GM13977 (cell line): ENCODE measurements around the gene PASK.
A peak's percentile ranks its signal among the peaks of the same experiment; 100 is the strongest.

Source experiments
- DNase-seq: peaks from one replicate; pipeline ENCODE4 v3.0.0; 2012; ENCODE audit warnings: low spot score
- in situ Hi-C: fragments of 300-500 bp; cut with MboI; formaldehyde crosslinking; loops from one replicate; pipeline ENCODE4 v1.12.0; 2022; ENCODE audit warnings: low sequenced_read_pairs, low pct_unique_long_range_greater_than_20kb, mixed read lengths, inconsistent platforms; ENCODE audit not compliant: unreplicated experiment
- TF ChIP-seq, protein P1 (sequence below): IDR thresholded peaks from 2 replicates; pipeline ENCODE4 v1.5.1; 2012; ENCODE audit warnings: mild to moderate bottlenecking, control low read depth; ENCODE audit not compliant: insufficient read depth; ENCODE audit errors: extremely low read depth, missing control alignments

The PASK gene

DNA sequence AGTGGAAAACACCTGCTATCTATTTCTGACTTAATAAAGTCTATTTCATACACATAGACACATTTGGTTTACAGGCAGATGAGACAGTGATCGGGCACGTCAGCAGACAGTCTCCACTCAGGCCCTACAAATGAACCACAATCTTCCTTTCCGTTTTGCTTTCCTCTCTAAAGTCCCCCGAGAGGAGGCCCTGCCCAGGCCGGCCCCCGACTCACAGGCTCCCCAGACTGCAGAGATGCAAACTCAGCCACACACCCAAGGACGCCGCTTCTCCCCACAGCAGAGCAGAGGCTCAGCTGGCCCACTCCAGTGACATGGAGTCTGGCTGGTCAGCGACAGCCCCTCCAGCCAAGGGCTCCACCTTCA is 37.8 kb downstream of the PASK start:
- TF ChIP-seq, protein P1, sequence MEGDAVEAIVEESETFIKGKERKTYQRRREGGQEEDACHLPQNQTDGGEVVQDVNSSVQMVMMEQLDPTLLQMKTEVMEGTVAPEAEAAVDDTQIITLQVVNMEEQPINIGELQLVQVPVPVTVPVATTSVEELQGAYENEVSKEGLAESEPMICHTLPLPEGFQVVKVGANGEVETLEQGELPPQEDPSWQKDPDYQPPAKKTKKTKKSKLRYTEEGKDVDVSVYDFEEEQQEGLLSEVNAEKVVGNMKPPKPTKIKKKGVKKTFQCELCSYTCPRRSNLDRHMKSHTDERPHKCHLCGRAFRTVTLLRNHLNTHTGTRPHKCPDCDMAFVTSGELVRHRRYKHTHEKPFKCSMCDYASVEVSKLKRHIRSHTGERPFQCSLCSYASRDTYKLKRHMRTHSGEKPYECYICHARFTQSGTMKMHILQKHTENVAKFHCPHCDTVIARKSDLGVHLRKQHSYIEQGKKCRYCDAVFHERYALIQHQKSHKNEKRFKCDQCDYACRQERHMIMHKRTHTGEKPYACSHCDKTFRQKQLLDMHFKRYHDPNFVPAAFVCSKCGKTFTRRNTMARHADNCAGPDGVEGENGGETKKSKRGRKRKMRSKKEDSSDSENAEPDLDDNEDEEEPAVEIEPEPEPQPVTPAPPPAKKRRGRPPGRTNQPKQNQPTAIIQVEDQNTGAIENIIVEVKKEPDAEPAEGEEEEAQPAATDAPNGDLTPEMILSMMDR, result no peak
- peak; percentile 85 for DNase-seq
- in situ Hi-C loops, result no loop called here

DNA sequence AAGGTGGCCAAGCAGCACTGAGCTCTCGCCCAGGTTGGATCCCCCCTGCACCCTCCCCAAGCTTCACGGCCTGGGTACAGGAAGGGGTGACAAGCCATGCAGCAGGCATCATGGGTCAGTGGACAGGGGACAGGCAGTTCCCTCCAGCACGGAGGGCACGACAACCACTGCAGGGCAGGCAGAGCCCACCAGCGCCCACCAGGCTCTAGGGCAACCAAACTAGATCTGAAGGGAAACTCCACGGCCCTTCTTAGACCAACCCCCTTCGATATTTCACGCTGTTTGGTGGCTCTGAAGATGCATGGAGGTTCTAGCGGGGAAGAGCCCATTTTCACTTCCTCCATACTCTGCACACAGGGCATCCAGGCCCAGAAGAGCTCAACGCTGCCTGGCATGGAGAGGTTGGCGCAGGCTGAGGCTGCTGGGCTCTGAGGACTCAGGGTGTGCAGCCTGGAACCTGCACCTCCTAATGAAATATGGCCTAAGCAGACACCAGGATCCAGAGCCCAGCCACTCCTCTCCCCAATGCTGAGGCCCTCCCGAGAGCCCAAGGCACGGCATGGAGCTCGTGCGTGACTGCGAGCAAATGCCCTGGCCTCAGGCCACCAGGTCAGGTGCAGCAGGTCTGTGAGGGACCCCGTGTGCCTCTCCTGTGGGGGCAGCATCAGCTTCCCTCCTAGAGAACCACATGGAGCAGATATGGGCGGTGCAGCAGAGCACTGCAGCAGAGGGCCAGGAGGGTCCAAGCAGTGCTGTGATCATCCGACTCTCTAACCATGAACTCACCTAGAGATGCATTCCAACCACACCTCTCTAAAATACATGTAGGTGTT is 38.4 kb downstream of the PASK start:
- DNase-seq, result peak; percentile 65
- TF ChIP-seq, protein P1, result no peak
- in situ Hi-C loops, result no loop called here

DNA sequence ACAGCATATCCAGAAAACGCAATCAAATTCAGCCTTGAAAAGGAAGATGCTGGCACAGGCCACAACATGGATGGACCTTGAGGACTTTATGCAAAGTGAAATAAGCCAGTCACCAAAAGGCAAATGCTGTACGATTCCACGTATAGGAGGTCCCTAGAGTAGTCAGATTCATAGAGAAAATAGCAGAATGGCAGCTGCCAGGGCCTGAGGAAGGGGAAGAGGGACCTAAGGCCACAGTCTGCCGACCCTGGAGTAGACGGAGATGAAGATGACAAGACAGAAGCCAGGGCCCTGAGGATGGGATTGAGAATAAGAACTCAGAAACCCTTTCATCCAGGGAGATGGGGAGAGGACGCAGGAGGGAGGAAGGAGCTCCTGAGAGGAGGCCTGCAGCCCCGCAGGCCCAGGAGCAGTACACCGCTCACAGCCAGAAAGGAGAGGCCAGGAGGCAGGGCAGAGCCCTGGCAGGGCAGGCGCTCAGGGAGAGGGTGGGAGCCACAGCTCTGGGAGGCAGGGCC is 39.1 kb downstream of the PASK start:
- no peak for DNase-seq
- TF ChIP-seq, protein P1, result no peak
- in situ Hi-C loops, result no loop called here

DNA sequence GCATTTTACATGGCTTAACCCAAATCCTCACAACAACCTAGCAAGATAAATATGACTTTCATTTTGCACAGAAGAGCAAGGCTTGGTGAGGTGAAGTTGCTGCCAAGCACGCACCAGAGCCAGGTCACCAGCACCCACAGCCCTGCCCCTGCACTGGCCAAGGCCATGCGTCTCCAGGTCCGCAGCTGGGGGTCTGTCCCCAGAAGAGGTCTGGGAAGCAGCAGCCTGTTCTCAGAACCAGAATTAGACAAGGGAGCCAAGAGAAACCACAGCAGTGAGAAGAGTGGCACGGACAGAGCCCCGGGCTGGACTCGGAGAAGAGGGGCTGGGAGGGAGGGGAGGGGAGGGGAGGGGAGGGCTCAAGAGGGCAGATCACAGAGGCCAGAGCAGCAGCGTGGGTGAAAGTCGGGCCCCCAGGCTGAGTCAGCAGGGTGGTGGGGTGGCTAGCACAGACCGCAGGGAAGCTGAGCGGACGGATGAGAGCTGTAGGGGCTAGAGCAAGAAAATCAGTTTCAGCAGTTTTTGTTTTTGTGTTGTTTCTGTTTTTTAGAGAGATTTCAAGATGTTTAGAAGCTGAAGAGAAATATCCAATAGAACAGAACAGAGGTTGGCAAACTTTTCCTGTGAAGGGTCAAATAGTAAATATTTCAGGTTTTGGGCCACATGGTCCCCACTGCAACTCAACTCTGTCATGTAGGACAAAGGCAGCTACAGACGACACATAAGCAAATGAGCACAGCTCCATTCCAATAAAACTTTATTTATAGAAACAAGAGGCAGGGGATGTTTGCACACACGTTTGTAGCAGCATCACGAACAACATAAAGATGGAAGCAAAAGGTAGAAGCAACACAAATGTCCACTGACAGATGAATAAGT is 39.8 kb downstream of the PASK start:
- in situ Hi-C loops, result no loop called here
- TF ChIP-seq, protein P1, result no peak
- no peak for DNase-seq

DNA sequence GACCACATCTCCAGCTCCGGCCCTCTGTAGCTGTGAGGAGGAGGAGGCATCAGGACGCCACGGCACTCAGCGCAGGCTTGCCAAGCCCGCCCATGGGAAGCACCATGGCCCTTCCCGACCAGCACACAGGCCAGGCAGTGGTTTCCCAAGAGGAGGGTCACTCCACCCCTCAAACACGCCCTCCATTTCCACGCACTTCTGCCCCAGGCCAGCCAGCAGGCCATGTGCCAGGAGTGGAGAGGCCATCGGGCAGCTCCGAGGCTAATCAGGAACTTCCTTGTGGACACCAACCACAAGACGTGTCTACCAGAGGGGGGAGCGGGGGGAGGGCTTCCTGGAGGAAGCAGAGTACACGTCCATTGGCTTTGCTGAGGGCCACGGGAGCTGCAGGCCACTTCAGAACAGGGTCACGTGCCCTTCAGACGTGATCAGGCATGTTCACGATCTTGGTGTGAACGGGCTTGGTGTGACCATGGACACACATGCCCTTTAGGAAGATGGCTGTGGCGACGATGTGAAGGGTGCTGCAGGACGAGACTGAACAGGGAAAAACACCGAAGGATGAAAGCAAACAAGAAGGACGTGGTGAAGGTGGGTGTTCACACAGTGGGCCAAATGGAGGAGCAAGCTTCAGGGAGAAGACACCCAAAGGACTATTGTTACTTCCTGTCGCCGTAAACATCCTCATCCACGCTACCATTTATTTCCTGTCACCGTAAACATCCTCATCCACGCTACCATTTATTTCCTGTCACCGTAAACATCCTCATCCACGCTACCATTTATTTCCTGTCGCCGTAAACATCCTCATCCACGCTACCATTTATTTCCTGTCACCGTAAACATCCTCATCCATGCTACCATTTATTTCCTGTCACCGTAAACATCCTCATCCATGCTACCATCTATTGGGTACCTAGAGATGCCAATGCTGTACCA is 40.7 kb downstream of the PASK start:
- TF ChIP-seq, protein P1, result no peak
- no peak for DNase-seq
- in situ Hi-C loops, result no loop called here
